HL-60/S4 treated with retinoic acid at 250 ng/mL for 4 days and 3 days (cell line): ENCODE measurements around the gene RTN4.

Source experiments
- in situ Hi-C: fragments of 300-500 bp; cut with MboI; formaldehyde crosslinking; loops from 2 replicates; pipeline ENCODE4 v1.7.0; 2022; ENCODE audit warnings: low sequenced_read_pairs

Gene RTN4

DNA sequence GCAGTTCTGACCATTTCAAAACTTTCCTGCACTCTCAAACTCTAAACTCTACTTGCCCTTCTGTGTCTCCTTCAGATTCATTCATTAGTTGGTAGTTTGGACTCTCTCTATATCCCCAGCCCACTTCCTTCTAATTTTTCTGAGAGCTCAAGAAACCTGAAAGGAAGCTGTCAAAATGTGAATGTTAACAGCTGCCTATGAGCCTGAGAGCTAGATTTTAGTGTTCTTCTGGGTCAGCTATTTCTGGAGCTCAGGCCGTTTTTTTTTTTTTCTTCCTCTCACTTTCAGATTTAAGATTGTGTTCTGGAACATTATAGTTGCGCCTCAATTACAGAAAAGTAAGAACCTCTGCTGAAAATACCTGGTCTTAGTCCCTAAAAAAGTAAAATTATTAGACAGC lies 73.1 kb downstream of the RTN4 start:
- in situ Hi-C loops = no loop called here

DNA sequence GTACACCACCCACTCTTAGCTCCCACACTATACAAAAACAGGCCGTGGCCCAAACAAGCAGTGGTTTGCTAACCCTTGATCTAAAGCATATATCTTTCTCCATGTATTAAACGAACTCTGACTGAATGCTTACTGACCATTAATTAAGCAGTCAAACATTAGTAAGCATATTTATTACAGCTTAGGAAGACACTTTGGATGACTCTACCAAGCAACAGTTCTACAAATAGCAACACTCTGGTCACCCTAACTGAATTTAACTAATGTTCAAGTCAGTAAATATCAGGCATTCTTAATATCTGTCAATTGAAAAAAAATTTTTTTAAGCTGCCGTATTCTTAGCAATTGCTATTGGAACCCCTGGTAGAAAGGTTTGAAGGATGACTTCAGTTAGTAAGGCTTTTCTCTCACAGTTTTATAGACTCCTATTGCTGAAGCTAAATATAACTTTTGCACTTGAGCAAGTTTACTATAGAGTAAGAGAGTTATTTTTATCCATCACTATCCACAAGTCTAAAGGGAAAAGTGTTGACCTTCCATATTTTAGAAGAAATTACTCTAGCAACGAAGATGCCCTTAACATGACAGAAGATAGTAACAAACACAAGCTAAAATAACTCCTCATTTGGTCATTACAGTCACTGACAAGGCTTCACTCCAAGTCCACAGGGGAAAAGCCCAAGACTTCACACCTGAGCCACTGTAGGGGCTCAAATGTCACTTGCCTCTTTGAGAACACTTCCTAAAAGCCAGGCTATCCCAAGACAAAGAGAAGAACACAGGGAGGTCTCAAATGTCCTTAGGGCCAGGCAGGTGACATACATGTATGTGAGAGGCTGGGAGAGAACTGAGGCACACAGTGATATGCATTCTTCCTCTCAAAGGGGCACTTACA lies 74.4 kb downstream of the RTN4 start:
- in situ Hi-C loops = no loop called here

DNA sequence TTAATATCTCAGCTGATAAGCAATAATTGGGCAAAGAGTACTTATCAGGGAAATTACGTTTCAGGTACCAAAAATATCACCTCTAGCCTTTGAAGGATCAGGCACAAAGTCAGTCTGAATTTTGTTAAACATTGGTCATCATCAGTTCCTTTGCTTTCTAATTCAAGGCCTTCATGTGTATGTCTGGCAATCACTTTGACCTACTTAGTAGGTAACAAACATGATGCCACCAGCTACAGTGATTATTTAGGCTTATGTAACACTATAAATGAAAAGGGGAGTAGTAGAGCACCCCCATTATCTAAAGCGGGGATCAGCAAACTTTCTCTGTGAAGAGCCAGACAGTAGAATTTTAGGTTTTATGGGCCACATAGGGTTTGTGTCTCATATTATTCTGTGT lies 75.1 kb downstream of the RTN4 start:
- in situ Hi-C loops = no loop called here

DNA sequence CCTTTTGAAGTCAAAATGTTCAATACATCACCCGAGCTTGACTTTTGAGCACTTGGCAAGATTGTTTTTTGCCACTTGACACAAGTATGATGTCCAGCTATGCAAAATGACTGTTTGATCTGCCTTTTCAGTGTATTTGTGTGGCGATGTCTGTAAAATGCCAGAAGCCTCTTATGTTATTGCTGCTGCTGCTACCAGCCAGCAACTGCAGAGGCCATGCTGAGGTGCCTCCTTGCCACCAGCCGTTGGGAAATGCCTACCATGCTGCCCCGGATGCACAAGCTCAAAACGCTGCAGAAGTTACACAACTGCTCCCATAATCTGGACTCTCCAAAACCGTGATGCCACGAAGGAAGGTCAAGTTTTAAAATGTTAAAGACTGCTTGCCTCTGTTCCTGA lies 80.3 kb downstream of the RTN4 start:
- in situ Hi-C loops = no loop called here

DNA sequence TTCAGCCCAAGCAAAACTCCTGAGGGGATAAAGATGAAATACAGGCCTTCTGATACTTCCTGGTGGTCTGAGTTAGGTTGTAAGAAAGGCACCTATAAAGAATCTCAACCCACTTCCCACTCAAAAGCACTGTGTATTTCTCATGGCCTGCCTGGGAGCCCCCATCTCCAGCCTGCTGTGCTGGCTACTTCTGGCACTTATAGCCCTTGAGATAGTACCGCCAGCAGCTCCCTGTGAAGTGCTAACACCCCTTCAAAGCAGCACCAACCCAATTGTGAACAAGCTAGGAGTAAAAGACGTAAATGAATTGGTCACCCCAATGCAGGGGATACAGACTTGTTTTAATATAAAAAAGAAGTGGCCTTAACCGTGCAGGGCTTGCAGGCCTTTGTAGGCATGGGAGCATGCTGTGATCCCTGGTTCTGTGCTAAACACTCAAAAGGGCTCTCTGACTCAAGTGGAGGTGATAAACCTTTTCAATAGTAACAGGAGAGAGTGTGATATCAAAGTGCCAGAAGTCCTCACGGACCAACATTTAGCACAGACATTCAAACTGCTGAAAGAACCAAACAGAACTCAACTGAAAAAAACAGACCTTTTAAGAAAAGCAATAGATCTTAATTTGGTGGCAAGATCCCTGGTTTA lies 80.8 kb downstream of the RTN4 start:
- in situ Hi-C loops = no loop called here

DNA sequence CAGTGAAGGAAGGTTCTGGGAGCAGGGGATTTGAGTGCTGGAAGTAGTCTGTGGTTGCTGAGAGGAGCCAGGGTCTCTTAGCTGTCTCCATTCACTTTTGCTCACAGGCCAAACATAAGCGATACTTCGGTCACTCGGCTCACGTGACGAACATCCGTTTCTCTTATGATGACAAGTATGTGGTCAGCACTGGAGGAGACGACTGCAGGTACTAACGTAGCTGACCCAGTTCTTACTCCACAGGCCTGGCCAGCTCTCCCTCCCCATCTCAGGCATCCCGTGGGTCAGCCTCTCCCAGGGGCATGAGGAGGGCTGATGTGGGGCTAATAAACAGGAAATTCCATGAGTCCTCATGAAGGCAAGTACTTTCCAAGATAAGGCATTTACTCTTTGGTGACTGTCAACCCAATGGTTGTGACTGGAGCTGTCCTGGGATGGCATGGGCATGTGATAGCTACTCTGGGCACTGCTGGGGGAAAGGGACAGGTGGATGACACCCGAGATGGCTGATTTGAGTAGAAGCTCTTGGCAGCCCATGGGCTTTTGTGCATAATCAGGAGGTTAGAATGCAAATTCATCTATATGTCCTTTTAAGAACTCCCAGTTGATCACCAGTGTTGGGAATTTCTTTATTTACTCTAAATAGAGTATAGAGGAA lies 81.6 kb downstream of the RTN4 start:
- in situ Hi-C loops = no loop called here

DNA sequence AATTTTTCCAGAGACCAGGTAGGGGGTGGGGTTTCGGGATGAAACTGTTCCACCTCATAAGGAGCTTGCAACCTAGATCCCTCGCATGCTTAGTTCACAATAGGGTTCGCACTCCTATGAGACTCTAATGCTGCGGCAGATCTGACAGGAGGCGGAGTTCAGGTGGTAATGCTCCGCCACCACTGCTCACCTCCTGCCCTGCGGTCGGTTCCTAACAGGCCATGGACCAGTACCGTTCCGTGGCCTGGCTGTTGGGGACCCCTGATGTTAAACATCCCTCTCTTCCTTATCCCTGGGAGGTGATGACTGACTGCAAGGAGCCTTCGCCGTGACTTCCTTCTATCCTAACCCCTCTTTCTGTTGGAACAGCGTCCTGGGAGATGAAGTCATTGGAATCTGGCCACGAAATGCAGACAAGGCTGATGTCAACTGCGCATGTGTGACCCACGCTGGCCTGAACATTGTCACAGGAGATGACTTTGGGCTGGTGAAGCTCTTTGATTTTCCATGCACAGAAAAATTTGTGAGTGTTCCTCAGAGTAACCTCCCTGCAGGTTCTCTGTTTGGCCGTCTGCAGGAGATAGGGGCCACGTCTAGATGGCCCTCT lies 82.4 kb downstream of the RTN4 start:
- in situ Hi-C loops = no loop called here

DNA sequence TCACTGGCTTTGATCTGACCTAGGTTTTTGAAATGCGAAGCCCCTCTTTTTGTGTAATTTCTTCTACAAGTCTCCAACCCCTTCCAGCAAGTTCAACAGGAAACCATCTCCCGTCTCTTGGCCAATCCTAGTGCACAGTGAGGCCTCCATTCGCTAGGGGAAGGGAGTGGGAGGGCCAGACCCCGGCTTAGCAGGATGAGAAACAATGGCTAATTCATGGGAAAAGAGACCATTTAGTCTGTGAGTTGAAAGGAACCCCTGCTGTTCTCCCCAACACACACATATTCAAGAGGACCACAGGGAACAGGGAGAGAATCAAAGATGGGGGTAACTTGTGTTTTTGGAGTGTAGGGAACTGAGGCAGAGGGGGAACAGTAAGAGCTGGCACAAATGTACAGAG lies 83.0 kb downstream of the RTN4 start:
- in situ Hi-C loops = no loop called here

DNA sequence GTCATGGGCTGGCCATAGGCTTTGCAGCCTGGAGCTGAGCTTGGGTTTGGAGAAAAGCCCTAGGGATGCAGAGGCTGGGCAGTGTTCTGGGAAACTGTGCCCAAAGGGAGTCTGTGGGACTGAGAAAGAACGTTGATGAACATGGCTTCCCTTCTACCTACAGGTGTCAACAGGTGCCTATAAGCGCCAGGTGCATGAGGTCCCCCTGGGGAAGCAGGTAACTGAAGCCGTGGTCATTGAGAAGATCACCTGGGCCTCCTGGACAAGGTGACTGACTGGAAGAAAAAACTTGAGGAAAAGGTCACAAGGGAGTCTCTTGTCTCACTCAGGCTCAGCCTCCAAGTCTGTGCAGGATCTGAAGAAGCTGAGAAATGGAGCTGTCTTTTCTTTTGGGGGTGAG lies 83.4 kb downstream of the RTN4 start:
- in situ Hi-C loops = no loop called here

DNA sequence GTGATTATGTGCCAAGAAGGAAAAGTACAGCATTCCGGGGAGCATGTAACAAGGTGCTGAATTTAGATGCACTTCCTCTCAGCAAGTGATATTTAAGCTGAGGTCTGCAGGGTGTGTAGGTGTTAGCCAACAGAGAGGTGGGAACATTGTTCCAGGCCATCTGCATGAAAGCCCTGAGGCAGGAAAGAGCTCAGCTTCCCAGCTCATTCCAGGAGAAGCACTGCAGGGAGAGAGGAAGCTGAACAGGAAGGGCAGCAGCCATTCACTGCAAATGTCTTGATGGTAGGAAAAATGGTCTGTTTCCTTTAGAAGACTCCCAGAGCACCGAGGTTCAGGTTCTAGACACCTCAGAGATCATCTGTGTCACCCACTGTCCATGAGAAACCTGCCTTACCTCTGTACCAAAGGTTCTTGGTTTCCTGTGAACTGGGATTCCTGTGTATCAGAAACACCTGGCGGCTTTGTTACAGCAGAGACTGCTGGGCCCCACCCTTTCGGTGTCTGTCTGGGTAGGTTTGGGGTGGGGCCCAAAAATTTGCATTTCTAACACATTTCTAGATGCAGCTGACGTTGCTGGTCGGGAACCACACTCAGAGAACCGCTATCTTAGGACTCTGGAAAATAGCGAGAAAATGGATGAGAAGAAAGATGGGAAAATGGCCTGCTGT lies 84.0 kb downstream of the RTN4 start:
- in situ Hi-C loops = no loop called here

DNA sequence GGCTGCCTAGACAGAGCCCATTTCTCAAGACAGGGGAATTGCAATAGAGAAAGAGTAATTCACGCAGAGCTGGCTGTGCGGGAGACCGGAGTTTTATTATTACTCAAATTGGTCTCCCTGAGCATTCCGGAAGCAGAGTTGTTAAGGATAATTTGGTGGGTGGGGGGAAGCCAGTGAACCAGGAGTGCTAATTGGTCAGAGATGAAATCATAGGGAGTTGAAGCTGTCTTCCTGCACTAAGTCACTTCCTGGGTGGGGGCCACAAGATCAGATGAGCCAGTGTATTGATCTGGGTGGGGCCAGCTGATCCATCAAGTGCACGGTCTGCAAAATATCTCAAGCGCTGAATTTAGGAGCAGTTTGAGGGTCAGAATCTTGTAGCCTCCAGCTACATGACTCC lies 84.8 kb downstream of the RTN4 start:
- in situ Hi-C loops = no loop called here

DNA sequence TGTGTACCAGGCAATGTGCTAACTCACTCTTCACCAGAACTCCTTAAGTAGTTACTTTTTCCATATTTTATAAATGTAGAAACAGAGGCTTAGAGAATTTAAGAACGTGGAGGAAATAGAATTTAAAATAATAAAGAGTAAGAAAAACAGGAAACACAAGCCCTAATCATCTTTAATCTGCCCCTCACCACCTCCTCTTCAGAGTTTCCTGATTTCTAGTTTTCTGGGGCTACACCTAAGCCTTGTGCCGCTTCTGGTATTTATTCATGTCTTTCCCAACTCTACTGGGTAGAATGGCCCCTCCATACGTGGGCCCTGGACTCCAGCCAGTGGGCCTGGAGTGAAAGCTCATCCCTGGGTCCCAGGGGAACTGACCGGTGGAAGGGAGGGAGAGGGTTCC lies 85.4 kb downstream of the RTN4 start:
- in situ Hi-C loops = no loop called here

DNA sequence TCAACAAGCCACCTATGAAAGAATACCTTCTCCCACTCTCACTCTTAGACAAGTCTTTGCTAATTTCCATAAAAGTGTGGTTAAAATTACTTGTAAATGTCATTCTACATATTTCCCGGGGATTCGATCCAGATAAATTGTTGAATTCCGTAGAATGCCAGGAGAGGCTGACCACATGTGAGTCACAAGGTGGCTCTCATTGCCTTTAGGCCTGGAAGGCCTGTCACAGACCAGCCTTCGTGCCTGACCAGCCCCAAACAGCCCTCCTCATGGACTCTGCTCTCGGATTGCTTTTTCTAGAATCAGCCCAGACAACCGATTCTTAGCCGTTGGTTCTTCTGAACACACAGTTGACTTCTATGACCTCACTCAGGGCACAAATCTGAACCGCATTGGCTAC lies 86.0 kb downstream of the RTN4 start:
- in situ Hi-C loops = no loop called here

DNA sequence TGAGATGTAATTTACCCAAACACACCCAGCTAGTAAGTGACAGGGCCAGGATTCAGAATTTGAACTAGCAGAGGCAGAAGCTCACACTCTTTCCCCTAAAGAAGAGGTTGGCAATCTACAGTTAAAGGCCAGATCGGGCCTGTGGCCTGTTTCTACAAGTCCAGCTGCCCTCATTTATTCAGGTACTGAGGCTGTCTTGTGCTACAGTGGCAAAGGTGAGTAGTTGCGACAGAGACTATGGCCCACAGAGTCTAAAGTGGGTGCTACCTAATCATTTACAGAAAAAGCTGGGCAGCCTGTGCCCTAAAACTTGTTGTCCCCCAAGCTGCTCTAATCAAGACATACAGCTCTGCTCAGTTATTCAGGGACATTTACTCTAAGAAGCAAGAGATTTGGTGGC lies 86.8 kb downstream of the RTN4 start:
- in situ Hi-C loops = no loop called here

DNA sequence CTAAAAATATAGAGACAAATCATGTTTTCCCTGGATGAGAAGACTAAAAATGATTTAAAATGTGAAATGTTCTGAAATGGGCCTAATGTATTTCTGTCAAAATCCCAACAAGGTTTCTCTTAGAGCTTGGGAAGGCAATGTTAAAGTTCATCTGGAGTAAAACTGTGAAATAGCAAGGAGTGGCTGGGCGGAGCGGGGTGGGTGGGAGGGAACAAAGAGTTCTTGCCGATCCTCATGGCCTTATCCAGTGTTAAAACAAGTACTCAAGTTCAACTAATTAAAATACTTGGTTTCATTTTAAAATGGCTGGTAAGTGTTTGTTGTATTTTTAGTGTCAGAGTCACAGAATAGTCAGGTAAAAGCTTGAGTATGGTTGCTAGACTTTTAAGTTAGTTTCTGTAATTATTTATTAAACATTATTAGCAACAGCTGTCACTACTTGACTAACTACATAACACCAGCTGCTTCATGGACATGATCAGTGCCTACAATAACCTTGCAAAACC lies 87.3 kb downstream of the RTN4 start:
- in situ Hi-C loops = no loop called here

DNA sequence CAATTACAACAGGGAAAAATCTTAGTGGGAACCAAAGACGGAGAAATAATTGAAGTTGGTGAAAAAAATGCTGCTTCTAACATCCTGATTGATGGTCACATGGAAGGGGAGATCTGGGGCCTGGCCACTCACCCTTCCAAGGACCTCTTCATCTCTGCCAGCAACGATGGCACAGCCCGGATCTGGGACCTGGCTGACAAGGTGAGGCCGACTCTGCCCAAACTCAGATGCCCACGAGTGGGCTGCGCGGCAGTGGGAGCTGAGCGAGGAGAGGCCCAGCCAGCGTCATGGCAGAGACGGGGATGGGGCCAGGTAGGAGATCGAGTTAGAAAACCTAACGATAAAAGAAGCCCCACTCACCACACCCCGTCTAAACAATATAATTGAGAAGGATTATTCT lies 87.7 kb downstream of the RTN4 start:
- in situ Hi-C loops = no loop called here

DNA sequence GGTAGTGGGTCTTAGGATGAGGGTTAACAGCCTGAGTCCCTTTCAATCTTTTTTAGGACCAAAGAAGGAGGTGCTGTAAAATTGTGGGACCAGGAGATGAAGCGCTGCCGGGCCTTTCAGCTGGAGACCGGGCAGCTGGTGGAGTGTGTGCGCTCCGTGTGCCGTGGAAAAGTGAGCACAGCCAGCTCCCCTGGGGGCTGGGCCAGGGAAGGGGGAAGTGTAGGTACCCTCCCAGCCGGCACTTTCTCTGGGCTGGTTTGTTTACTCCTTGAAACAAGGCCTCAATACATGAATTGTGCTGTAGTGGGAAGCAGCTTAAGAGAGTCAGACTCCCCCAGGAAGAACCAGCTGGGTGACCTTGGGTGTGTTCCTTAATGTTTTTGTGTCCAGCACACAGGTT lies 90.1 kb downstream of the RTN4 start:
- in situ Hi-C loops = no loop called here

DNA sequence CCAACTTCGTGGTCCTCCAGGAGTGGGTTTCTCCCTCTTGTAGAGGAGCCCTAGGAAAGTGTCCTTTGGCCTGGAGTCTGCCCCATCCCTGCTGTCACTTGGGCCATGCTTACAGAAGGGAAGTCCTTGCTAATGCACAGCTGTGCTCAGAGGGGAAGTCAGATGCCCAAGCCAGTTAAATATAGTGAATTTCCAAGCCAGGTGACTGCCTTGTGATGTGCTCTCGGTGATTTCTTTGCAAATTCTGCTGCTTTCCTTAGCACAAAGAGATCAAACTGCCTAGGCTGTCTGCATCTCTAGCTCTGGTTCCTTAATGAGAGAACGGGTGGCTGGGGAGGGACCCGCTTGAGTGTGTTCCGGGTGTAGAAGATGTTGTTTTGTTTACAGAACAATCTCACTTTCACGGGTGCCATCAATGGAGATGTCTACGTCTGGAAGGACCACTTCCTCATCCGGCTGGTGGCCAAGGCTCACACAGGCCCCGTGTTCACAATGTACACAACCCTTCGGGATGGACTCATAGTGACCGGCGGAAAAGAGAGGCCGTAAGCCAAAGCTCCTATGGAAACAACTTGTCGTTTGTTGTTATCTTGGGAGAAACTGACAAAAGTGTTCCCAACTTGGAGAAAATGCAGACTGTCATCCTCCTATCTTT lies 91.4 kb downstream of the RTN4 start:
- in situ Hi-C loops = no loop called here

DNA sequence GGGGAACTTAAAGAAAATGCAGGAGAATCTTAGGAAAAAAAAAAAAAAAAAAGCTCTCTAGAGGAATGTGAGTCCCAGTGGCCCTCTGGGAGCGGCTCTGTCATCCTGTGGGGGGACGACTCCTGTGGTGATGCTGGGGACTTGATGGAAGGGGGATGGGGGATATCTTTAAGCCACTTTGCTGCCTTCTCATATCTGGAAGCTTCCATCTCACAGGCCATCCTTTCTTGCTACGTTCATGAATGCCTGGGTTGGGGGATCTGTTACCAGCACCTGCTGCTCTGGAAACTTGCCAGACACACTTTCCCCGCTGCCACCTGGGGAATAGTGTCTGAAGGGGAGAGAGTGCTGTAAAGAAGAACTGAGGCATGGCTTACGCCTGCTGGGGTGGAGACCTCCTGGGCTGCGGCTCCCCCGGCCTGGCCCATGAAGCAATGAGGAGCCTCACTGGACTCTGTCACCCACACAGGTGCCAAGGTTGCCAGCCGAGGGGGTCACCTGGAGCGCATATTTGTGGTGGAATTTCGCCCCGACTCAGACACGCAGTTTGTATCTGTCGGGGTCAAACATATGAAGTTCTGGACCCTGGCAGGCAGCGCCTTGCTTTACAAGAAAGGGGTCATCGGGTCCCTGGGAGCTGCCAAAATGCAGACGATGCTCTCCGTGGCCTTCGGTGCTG lies 92.8 kb downstream of the RTN4 start:
- in situ Hi-C loops = no loop called here

DNA sequence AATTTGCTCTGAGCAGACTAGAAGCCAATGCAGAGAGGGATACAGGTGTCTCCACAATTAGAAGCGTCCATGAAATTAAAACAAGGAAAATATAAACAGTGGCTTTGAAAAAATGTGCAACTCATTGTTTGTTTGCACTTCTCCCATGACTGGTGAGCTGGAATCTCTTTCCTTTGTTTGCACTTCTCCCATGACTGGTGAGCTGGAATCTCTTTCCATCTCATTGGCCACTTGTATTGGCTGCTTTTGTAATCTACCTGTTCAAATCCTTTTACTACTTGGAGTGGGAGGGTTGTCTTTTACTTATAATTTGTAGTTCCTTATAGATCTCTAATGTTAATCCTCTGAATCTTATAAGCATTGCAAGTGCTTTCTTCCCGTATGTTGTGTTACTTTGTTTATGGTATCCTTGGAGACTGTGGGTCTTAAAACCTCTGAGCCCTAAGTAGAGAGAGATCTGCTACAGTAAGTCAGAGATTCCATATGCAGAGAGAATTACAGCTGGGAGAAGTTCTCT lies 94.1 kb downstream of the RTN4 start:
- in situ Hi-C loops = no loop called here
